ENCODE data around the gene PAM. TPM values are rescaled to one million over a fixed set of nuclear protein-coding genes. Genes with fewer than 3 reads are reported as not detected.

PAM gene
- total and polyA plus RNA-seq, 2 of the 13 experiments (the other 11 are each of a cell fraction or from before 2014, with no cell fraction given) = 20.2 to 79.1 TPM

- 80% methylated on average over 6 of the region's 6 CpGs for WGBS (ENCODE audit: low lambda C conversion rate)
- BruUV-seq (replicated peaks) = no TSS peak
- H3K9me3 ChIP-seq (ENCODE audit: low read length) = no peaks in the 10 kb centered on the region
- ChIA-PET CTCF (ENCODE audit: low intra/inter-chr PET ratio, low total read pairs) (no interaction called here), POLR2A (no interaction called here)
- H3K4me3 ChIP-seq (replicated peaks in 1 of 3; ENCODE audit: insufficient read depth in 1 of 3, low read depth in 2 of 3, low read length in 3 of 3) = no peak overlapping the region
- H3K4me1 ChIP-seq (ENCODE audit: insufficient read depth, low read length) = no peaks in the 10 kb centered on the region
- no peak overlapping the region for H3K4me2 ChIP-seq (ENCODE audit: low read depth, low read length)
- TF ChIP-seq ZBTB21 (CRISPR knock-in tag; IDR thresholded peaks at IDR 0.05) = no peak
- TF ChIP-seq ZNF503 (CRISPR knock-in tag; IDR thresholded peaks at IDR 0.05) = no peak
- TF ChIP-seq KAT7 (CRISPR knock-in tag; IDR thresholded peaks at IDR 0.05; ENCODE audit: borderline replicate concordance) = no peak
- TF ChIP-seq ZNF282 (IDR thresholded peaks at IDR 0.05; ENCODE audit: partially characterized antibody) = no peak
- TF ChIP-seq ZSCAN30 (CRISPR knock-in tag; IDR thresholded peaks at IDR 0.05) = no peak
- no peak for TF ChIP-seq TOE1 (CRISPR knock-in tag; IDR thresholded peaks at IDR 0.05)
- TF ChIP-seq CHCHD3 (CRISPR knock-in tag; IDR thresholded peaks at IDR 0.05) = no peak
- no peak for TF ChIP-seq ZNF543 (CRISPR knock-in tag; IDR thresholded peaks at IDR 0.05)
- TF ChIP-seq SMARCC2 (IDR thresholded peaks at IDR 0.05) = no peak
- no peak for TF ChIP-seq SOX5 (CRISPR knock-in tag; IDR thresholded peaks at IDR 0.05; ENCODE audit: borderline replicate concordance)
- TF ChIP-seq HNF4A (CRISPR knock-in tag; IDR thresholded peaks at IDR 0.05) = no peak
- no peak for TF ChIP-seq SIX1 (CRISPR knock-in tag; IDR thresholded peaks at IDR 0.05; ENCODE audit: borderline replicate concordance)
- no peak for TF ChIP-seq CSRNP2 (CRISPR knock-in tag; conservative IDR thresholded peaks at IDR 0.05; ENCODE audit: low read depth)
- no peak for TF ChIP-seq ADNP (CRISPR knock-in tag; IDR thresholded peaks at IDR 0.05)
- no peak for TF ChIP-seq EHMT2 (IDR thresholded peaks at IDR 0.05; ENCODE audit: borderline replicate concordance, low read depth, low read length)
- no peak for TF ChIP-seq RFXANK (CRISPR knock-in tag; IDR thresholded peaks at IDR 0.05)
- TF ChIP-seq PCBP2 (optimal IDR thresholded peaks at IDR 0.05; ENCODE audit: low read depth, low read length, poor library complexity, severe bottlenecking) = no peak
- no peak for TF ChIP-seq TCF12 (IDR thresholded peaks at IDR 0.05)
- TF ChIP-seq TCF12 (CRISPR knock-in tag; IDR thresholded peaks at IDR 0.05) = no peak
- no peak for TF ChIP-seq ZNF776 (CRISPR knock-in tag; IDR thresholded peaks at IDR 0.05)
- no peak overlapping the region for H2AFZ ChIP-seq (ENCODE audit: low read length)
- FAIRE-seq (no peak), ATAC-seq (no peak), DNase-seq (ENCODE audit: low spot score) (no peak)
- no peaks in the 10 kb centered on the region for H4K20me1 ChIP-seq (ENCODE audit: insufficient read depth, low read length)
- in situ Hi-C loops (cut with HindIII; ENCODE audit: extremely low pct_ligation_motif_present, low pct_unique_long_range_greater_than_20kb) (no loop called here), intact Hi-C loops (cut with micrococcal nuclease; ENCODE audit: unreplicated experiment) (no loop called here)
- H3K27me3 ChIP-seq (ENCODE audit: control insufficient read depth in 1 of 2, insufficient read depth in 2 of 2, low read length in 2 of 2) = no peaks in the 10 kb centered on the region
- no peaks in the 10 kb centered on the region; a peak in 1 of 5 replicates for H3K36me3 ChIP-seq (replicated peaks in 1 of 2; ENCODE audit: control insufficient read depth in 1 of 2, insufficient read depth in 2 of 2, low read length in 2 of 2)
- H3K27ac ChIP-seq (ENCODE audit: extremely low read length, insufficient read depth, low read length) = no peak overlapping the region
- H3K79me2 ChIP-seq (ENCODE audit: insufficient read depth, low read length) = no peaks in the 10 kb centered on the region
- H3K9ac ChIP-seq (ENCODE audit: insufficient read depth, low read depth, low read length) = no peak overlapping the region
Observed at GRCh38 chr5:102922111-102922720, 167.1 kb downstream of the PAM start.
